ENCODE measurements around the gene CRYGS. TPM values are rescaled to one million over a fixed set of nuclear protein-coding genes. Genes with fewer than 3 reads are reported as not detected.

The CRYGS gene
- total and polyA plus RNA-seq, 4 donors: 1.2 to 5.8 (median 2.8) TPM

GRCh38 chr3:186511702-186512101 is 32.5 kb downstream of the CRYGS start:
- no peak overlapping the region for H3K9ac ChIP-seq (ENCODE audit: insufficient read depth in 1 of 2, low read length in 2 of 2)
- peaks cover 0 to 2% (median under 1%) of the 10 kb centered on the region in 4 donors for H3K9me3 ChIP-seq (ENCODE audit: control insufficient read depth in 4 of 4, insufficient read depth in 3 of 4, low read length in 3 of 4)
- WGBS, 2 donors: 72 to 82% methylated on average over 5 of the region's 5 CpGs
- TF ChIP-seq CTCF (IDR thresholded peaks at IDR 0.05; ENCODE audit: control extremely low read depth, extremely low read depth): no peak
- no peaks in the 10 kb centered on the region for H3K4me1 ChIP-seq (ENCODE audit: control insufficient read depth in 5 of 5, insufficient read depth in 5 of 5, low read length in 5 of 5)
- H3K27ac ChIP-seq (ENCODE audit: low read depth in 1 of 2, low read length in 1 of 2): no peak overlapping the region
- no peak for ATAC-seq (ENCODE audit: insufficient read depth, low FRiP score)
- H3K36me3 ChIP-seq (ENCODE audit: control insufficient read depth in 4 of 4, insufficient read depth in 4 of 4, low read length in 4 of 4): no peaks in the 10 kb centered on the region
- DNase-seq: no peak
- H3K4me3 ChIP-seq: no peak overlapping the region
- no peaks in the 10 kb centered on the region for H3K27me3 ChIP-seq (ENCODE audit: control insufficient read depth in 3 of 3, insufficient read depth in 3 of 3, low read length in 2 of 3)

GRCh38 chr3:186511245-186511644 is 32.9 kb downstream of the CRYGS start:
- Histone ChIP-seq H3K4me3 (no peak overlapping the region), H3K36me3 (ENCODE audit: control insufficient read depth in 4 of 4, insufficient read depth in 4 of 4, low read length in 4 of 4) (no peaks in the 10 kb centered on the region), H3K9ac (ENCODE audit: insufficient read depth in 1 of 2, low read length in 2 of 2) (no peak overlapping the region), H3K9me3 (ENCODE audit: control insufficient read depth in 4 of 4, insufficient read depth in 3 of 4, low read length in 3 of 4) (no peaks in the 10 kb centered on the region), H3K27me3 (ENCODE audit: control insufficient read depth in 3 of 3, insufficient read depth in 3 of 3, low read length in 2 of 3) (no peaks in the 10 kb centered on the region), H3K4me1 (ENCODE audit: control insufficient read depth in 5 of 5, insufficient read depth in 5 of 5, low read length in 5 of 5) (no peaks in the 10 kb centered on the region), H3K27ac (ENCODE audit: low read depth in 1 of 2, low read length in 1 of 2) (no peak overlapping the region)
- DNase-seq (no peak), ATAC-seq (ENCODE audit: insufficient read depth, low FRiP score) (no peak)
- 89 to 99% methylated on average over 4 of the region's 4 CpGs for WGBS, 2 donors
- TF ChIP-seq CTCF (IDR thresholded peaks at IDR 0.05; ENCODE audit: control extremely low read depth, extremely low read depth): no peak

- Histone ChIP-seq H3K9ac (ENCODE audit: insufficient read depth in 1 of 2, low read length in 2 of 2) (no peak overlapping the region), H3K27me3 (ENCODE audit: control insufficient read depth in 3 of 3, insufficient read depth in 3 of 3, low read length in 2 of 3) (no peaks in the 10 kb centered on the region), H3K27ac (ENCODE audit: low read depth in 1 of 2, low read length in 1 of 2) (no peak overlapping the region), H3K4me3 (no peak overlapping the region), H3K4me1 (ENCODE audit: control insufficient read depth in 5 of 5, insufficient read depth in 5 of 5, low read length in 5 of 5) (peaks cover 0 to 2% (median 0%) of the 10 kb centered on the region in 5 donors), H3K36me3 (ENCODE audit: control insufficient read depth in 4 of 4, insufficient read depth in 4 of 4, low read length in 4 of 4) (no peaks in the 10 kb centered on the region), H3K9me3 (ENCODE audit: control insufficient read depth in 4 of 4, insufficient read depth in 3 of 4, low read length in 3 of 4) (no peaks in the 10 kb centered on the region)
- TF ChIP-seq CTCF (IDR thresholded peaks at IDR 0.05; ENCODE audit: control extremely low read depth, extremely low read depth): no peak
- 77 to 78% methylated on average over 9 of the region's 9 CpGs for WGBS, 2 donors
- DNase-seq: no peak
- no peak for ATAC-seq (ENCODE audit: insufficient read depth, low FRiP score)
Measured at GRCh38 chr3:186510374-186511079, 33.7 kb downstream of the CRYGS start.

GRCh38 chr3:186509423-186509822 is 34.8 kb downstream of the CRYGS start:
- Histone ChIP-seq H3K9ac (ENCODE audit: insufficient read depth in 1 of 2, low read length in 2 of 2) (no peak overlapping the region), H3K36me3 (ENCODE audit: control insufficient read depth in 4 of 4, insufficient read depth in 4 of 4, low read length in 4 of 4) (no peaks in the 10 kb centered on the region), H3K27ac (ENCODE audit: low read depth in 1 of 2, low read length in 1 of 2) (no peak overlapping the region), H3K4me3 (no peak overlapping the region), H3K4me1 (ENCODE audit: control insufficient read depth in 5 of 5, insufficient read depth in 5 of 5, low read length in 5 of 5) (peaks cover 0 to 2% (median 0%) of the 10 kb centered on the region in 5 donors), H3K9me3 (ENCODE audit: control insufficient read depth in 4 of 4, insufficient read depth in 3 of 4, low read length in 3 of 4) (no peaks in the 10 kb centered on the region), H3K27me3 (ENCODE audit: control insufficient read depth in 3 of 3, insufficient read depth in 3 of 3, low read length in 2 of 3) (no peaks in the 10 kb centered on the region)
- ATAC-seq (ENCODE audit: insufficient read depth, low FRiP score) (no peak), DNase-seq (no peak)
- WGBS, 2 donors: 68 to 78% methylated on average over 2 of the region's 2 CpGs
- no peak for TF ChIP-seq CTCF (IDR thresholded peaks at IDR 0.05; ENCODE audit: control extremely low read depth, extremely low read depth)

Data from lung (tissue), 12 donors.